ENCODE data around the gene PLIN5. TPM values are rescaled to one million over a fixed set of nuclear protein-coding genes. Genes with fewer than 3 reads are reported as not detected.

The PLIN5 gene
- 2.7 and 3.9 TPM in 2 replicates for total RNA-seq (2021)
- long read RNA-seq, transcript PLIN5-201 (8 exons, 2,470 nt), result major isoform, 22 of 26 reads
- long read RNA-seq, partial matches to known transcripts, result 0 of 26 reads
- long read RNA-seq, other reads (novel, unspliced or antisense), result 3 of 26 reads

GRCh38 chr19:4534836-4535658 is at the start of gene PLIN5:
Gene PLIN5 (minus strand): TSS chr19:4535224. CDS start chr19:4534074, 1,150 bp downstream.
- Histone ChIP-seq H4K20me1 (ENCODE audit: control insufficient read depth, insufficient read depth, insufficient read length) (no peaks in the 10 kb centered on the region), H4K8ac (replicated peaks; ENCODE audit: insufficient read length, low read depth, low read length) (no peak within 1 kb of the TSS), H3K79me2 (ENCODE audit: insufficient read depth, low read length) (no peaks in the 10 kb centered on the region), H2BK15ac (ENCODE audit: low read depth, low read length) (no peak within 1 kb of the TSS), H3K56ac (ENCODE audit: insufficient read length, low read depth, low read length) (no peak within 1 kb of the TSS), H3K23me2 (ENCODE audit: insufficient read length, low read depth, low read length, poor library complexity, severe bottlenecking) (peaks cover 3% of the 10 kb centered on the region), H2BK5ac (ENCODE audit: insufficient read length, low read length) (no peak within 1 kb of the TSS), H4K5ac (ENCODE audit: insufficient read length, low read depth, low read length) (no peak within 1 kb of the TSS), H3K4me2 (ENCODE audit: insufficient read depth, insufficient read length, low read length) (peak within 1 kb of the TSS; percentile 45), H3K27me3 (ENCODE audit: insufficient read depth, low read length) (no peaks in the 10 kb centered on the region; the same call in 1 of the 2 replicates), H3K9ac (ENCODE audit: extremely low read depth, insufficient read length, low read length) (no peak within 1 kb of the TSS), H3K4ac (ENCODE audit: low read depth, low read length) (no peak within 1 kb of the TSS), H3K79me1 (ENCODE audit: insufficient read depth, low read depth, low read length, poor library complexity, severe bottlenecking) (no peaks in the 10 kb centered on the region), H3K14ac (ENCODE audit: insufficient read depth, low read length) (peak within 1 kb of the TSS; percentile 16; the same call in 1 of the 2 replicates), H2BK20ac (ENCODE audit: low read depth, low read length, poor library complexity, severe bottlenecking) (no peak within 1 kb of the TSS), H3K27ac (ENCODE audit: insufficient read length, low read depth, low read length) (no peak within 1 kb of the TSS), H3K23ac (ENCODE audit: insufficient read length, low read depth, low read length) (no peak within 1 kb of the TSS), H2BK120ac (ENCODE audit: low read depth, low read length, poor library complexity, severe bottlenecking) (no peak within 1 kb of the TSS), H2AFZ (ENCODE audit: low read length) (no peak within 1 kb of the TSS), H3K18ac (ENCODE audit: insufficient read length, low read depth, low read length) (peak within 1 kb of the TSS; percentile 45), H3K9me3 (ENCODE audit: control insufficient read depth, low read depth, low read length) (no peaks in the 10 kb centered on the region), H3K4me1 (ENCODE audit: insufficient read depth, low read length) (no peaks in the 10 kb centered on the region), H2AK5ac (ENCODE audit: insufficient read length, low read length) (no peak within 1 kb of the TSS), H4K91ac (ENCODE audit: insufficient read length, low read depth, low read length) (no peak within 1 kb of the TSS), H2BK12ac (ENCODE audit: insufficient read length, low read depth, low read length) (no peak within 1 kb of the TSS), H3T11ph (ENCODE audit: low read length) (no peak within 1 kb of the TSS)
- Mint-ChIP-seq H3K4me3 (peak within 1 kb of the TSS; percentile 47 to 66), H3K36me3 (ENCODE audit: insufficient read depth in 1 of 3, low read depth in 3 of 3) (no peaks in the 10 kb centered on the region), H3K27me3 (ENCODE audit: low read depth) (peaks cover 69% of the 10 kb centered on the region), H3K27ac (no peak within 1 kb of the TSS; a peak in 1 of 7 replicates), H3K4me1 (peaks cover 5 to 11% of the 10 kb centered on the region in 2 experiments), H3K9me3 (no peaks in the 10 kb centered on the region; a peak in 1 of 5 replicates)
- WGBS (ENCODE audit: extremely low coverage, insufficient read length, low lambda C conversion rate), result no CpG with 5 or more reads among the region's 49 CpGs
- TF ChIP-seq CTCF (conservative IDR thresholded peaks at IDR 0.05), result peak; percentile 21; the same call in 1 of the 3 replicates
- DNase-seq, result peak; percentile 95
